Left renal cortex interstitium (tissue), 4 donors: ENCODE measurements around the gene ZSWIM1. TPM values are rescaled to one million over a fixed set of nuclear protein-coding genes. Genes with fewer than 3 reads are reported as not detected.
A peak's percentile ranks its signal among the peaks of the same experiment; 100 is the strongest.
"Not testable (repeated sequence)": the region's sequence is repeated elsewhere in the genome, so short reads cannot be mapped to it uniquely, and the experiment has no call there.

Source experiments
- DNase-seq, 4 donors: peaks; one replicate each; pipeline ENCODE4 v3.0.0-alpha.2; 2013; ENCODE audit warnings: low read depth in 4 of 4, low spot score in 2 of 4, missing footprints in 1 of 4
- polyA plus RNA-seq, 4 donors: library from polyadenylated mRNA; unstranded; fragments of 120-200 nt; gene quantifications; one replicate each; pipeline ENCODE4 v1.2.1, GENCODE V29; 2013; ENCODE audit not compliant: insufficient read length in 4 of 4

Gene ZSWIM1
- polyA plus RNA-seq, 4 donors: 13.3 to 18.5 (median 15.7) TPM

DNA sequence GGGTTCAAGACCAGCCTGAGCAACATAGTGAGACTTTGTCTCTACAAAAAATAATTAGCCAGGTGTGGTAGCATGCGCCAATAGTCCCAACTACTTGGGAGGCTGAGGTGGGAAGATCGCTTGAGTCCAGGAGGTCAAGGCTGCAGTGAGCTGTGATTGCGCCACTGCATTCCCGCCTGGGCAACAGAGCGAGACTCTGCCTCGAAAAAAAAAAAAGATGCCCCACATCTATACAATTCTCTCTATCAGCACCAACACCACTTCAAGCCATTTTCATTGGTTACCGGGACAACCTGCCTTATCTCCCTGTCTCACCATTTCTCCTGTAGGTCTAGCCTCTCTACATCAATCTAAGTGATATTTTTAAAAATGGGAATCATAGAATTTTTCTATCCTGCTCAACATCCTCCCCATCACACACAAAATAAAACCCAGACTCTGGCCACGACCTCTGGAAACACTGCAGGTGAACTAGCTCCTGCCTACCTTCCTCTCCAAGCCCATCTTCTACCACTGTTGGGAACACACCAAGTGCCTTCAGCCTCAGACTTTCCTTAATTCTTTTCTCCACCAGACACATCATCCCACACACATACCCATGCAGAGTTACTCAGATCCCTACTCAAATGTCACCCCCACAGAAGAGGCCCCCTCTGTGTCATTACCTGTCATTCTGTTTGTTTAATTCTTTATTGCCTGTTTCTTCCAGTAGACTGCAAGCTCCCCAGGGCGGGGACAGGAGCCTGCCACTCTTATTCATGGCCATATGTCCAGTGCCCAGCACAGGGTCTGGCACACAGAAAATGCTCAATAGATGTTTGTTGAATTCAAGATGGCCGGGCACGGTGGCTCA is 40.5 kb downstream of the ZSWIM1 start:
- no peak for DNase-seq

DNA sequence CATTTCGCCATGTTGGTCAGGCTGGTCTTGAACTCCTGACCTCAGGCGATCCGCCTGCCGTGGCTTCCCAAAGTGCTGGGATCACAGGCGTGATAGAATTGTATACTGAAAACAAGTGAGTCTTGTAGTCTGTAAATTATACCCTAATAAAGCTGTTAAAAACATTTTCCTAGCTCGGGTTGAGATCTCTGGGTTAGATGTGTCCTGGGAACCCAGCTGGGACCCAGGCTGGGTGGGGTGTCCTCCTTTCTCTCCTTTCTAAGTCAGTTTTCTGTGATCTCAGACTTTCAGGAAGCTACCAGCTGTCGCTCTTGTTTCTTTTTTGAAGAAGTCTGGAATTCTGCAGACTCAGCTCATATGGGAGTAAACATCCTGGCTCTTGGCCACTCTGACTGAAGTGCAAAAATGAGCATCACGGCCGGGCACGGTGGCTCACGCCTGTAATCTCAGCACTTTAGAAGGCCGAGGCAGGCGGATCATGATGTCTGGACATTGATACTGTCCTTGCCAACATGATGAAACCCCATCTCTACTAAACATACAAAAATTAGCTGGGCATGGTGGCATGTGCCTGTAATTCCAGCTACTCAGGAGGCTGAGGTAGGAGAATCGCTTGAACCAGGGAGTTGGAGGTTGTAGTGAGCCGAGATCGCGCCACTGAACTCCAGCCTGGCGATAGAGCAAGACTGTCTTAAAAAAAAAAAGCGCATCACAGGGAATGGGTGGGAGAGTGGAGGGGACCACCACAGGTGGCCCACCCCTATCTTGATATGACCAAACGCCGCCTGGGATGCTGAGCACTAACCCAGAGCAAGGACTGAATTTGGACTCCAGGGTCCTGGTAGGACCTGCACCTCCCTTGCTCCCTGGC is 43.6 kb downstream of the ZSWIM1 start:
- peak in 1 of 4 donors; percentile 44 for DNase-seq

DNA sequence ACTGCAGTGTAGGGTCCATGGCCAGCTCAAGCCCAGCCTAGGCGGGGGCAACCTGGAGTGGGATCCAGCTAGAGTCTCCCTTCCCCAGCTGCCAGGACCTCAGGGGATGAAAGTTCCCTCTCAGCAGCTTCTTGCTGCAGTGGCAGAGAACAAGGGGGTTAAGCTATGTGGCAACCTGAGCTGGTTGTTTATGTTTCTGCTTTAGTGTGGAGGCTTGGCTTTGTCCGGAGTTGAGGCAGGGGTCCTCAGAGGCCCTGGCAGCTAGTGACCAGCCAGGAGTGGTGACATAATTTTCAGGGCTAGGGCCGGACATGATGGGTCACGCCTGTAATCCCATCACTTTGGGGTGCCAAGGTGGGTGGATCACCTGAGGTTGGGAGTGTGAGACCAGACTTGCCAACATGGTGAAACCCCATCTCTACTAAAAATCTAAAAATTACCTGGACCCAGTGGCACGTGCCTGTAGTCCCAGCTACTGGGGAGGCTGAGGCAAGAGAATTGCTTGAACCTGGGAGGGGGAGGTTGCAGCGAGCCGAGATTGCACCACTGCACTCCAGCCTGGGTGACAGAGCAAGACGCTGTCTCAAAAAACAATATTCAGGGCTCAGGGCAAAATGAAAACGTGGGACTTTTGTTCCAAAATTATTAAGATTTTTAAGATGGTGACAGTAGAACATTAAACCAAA is 44.9 kb downstream of the ZSWIM1 start:
- DNase-seq: no peak

DNA sequence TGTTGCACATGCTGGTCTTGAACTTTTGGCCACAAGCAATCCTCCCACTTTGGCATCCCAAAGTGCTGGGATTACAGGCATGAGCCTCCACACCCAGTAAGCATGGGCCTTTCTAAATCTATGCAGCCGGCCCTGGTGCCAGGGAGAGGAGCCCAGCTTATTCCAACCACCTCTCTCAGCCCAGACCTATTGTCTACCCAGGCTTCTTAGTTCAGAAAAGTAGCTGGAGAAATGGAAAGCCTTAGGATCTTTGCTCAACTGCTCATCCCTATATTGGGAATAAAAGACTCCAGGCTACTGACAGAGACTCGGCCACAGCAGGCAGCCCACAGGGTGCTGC is 45.7 kb downstream of the ZSWIM1 start:
- no peak for DNase-seq

DNA sequence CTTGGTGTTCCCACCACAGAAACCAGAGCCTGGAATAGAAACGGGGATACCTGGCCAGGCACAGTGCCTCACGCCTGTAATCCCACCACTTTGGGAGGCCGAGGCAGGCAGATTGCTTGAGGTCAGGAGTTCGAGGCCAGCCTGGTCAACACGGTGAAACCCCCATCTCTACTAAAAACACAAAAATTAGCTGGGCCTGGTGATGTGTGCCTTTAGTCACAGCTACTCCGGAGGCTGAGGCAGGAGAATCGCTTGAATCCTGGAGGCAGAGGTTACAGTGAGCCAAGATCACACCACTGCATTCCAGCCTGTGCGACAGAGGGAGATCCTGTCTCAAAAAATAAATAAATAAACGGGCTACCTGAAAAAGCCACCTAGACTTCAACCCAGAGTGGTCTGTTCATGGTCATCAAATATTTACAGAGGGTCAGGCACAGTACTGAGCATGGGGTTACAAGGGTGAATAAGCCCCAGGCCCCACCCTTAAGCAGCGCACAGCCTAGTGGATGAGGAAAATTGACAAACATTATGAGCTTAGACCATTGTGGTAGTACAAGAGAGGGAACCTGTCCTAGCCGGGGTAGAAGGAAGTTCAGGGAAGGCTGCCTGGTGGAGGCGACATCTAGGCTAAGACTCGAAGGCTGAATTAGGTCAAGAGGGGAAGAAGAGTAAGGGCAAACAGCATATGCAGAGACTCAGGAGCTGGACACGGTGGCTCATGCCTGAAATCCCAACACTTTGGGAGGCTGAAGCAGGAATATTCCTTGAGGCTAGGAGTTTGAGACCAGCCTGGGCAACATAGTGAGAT is 46.2 kb downstream of the ZSWIM1 start:
- no peak for DNase-seq

DNA sequence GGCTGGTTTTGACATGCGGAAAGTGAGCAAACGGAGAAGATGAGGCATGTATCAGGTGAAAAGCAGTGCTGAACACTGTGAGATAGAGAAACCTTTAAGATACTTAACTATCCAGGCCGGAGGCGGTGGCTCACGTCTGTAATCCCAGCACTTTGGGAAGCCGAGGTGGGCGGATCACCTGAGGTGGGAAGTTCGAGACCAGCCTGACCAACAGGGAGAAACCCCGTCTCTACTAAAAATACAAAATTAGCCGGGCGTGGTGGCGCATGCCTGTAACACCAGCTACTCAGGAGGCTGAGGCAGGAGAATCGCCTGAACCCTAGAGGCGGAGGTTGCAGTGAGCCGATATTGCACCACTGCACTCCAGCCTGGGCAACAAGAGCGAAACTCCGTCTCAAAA is 50.7 kb downstream of the ZSWIM1 start:
- not testable (repeated sequence) for DNase-seq

DNA sequence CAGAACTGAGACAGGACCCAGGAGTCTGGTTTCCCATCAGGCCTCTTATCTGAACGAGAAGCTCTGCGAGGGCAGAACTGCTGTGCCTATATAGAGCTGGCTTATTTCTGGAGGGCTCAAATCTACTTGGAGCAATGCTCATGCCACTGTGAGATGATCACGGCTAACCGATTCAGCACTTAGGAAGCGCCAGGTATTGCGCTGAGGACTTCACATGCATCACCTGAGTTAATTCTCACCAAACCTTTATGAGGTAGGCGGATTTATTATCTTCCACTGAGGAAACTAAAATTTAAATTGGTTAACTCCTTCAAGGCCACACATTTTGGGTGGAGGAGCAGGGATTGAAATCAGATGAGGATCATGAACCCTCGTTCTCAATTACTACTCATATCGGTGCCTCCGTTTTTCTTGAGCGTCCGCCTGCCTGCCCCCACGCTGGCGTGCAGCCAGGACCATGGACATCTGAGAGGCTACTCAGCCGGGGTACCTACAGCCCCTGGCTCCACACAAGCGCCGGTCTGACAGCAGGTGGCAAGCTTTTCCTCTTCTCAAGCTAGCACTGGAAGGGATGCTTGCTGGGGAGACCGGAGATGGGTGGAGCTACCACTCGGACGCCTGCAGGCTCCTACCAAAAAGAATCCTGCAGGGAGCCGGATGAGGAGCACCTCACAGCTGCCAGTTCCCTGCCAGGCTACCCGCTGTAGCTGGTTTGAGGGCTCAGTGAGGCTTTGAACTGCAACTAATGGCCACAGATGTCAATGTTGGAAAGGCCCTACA is 52.4 kb downstream of the ZSWIM1 start:
- peak in 3 of 4 donors; percentile 52 to 66 (median 56) for DNase-seq

DNA sequence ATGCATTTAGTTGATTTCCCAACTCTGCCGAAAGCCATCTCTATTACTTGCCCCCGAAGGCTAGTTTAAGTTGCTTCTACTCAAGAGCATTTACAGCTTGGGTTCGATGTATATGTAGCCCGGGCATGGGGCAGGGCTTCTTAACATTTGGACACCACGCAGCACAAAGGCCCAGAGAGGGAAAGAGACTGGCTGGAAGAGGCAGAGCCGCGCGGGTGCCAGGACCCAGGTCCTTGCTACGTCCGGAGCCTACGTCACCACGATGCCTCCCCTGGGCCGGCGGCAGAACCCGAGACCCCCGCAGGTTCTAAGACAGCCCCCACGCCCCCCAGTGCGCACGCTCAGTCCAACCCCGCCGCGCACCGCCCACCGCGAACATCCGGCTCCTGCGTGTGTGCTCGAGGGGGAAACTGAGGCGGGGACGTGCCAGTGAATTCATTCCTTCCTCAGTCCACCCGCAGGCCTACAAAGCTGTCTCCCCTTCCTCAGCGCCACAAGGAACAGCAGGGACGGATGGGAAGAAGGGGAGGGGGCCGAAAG is 53.1 kb downstream of the ZSWIM1 start:
- DNase-seq: peak in 1 of 4 donors; percentile 75

Other genes with a start within 250 kb of the ZSWIM1 start
- gene WFDC9, start 249.9 kb upstream of the ZSWIM1 start, polyA plus RNA-seq: not detected
- under 1 TPM in 1 of 4 donors, not detected in 3; 0.27 TPM for gene WFDC11, start 211.0 kb upstream of the ZSWIM1 start, polyA plus RNA-seq
- not detected for gene WFDC13, start 179.2 kb upstream of the ZSWIM1 start, polyA plus RNA-seq
- not detected for gene WFDC10B, start 176.2 kb upstream of the ZSWIM1 start, polyA plus RNA-seq
- gene SPINT4, start 158.9 kb upstream of the ZSWIM1 start, polyA plus RNA-seq: not detected
- gene WFDC3, start 89.3 kb upstream of the ZSWIM1 start, polyA plus RNA-seq: 1 to 10 TPM; 1.0 to 2.2 (median 1.7) TPM
- gene DNTTIP1, start 89.3 kb upstream of the ZSWIM1 start, polyA plus RNA-seq: 10 to 100 TPM; 34.9 to 46.2 (median 39.1) TPM
- 10 to 100 TPM; 56.3 to 76.9 (median 67.4) TPM for gene UBE2C, start 68.6 kb upstream of the ZSWIM1 start, polyA plus RNA-seq
- gene TNNC2, start 53.9 kb upstream of the ZSWIM1 start, polyA plus RNA-seq: 1 to 10 TPM in 2 of 4 donors, under 1 TPM in 2; 0.32 to 1.4 (median 0.98) TPM
- gene SNX21, start 47.4 kb upstream of the ZSWIM1 start, polyA plus RNA-seq: 10 to 100 TPM; 11.3 to 22.4 (median 17.5) TPM
- gene ACOT8, start 23.8 kb upstream of the ZSWIM1 start, polyA plus RNA-seq: 10 to 100 TPM; 20.9 to 32.3 (median 26.7) TPM
- 1 to 10 TPM; 5.4 to 5.7 (median 5.6) TPM for gene ZSWIM3, start 23.6 kb upstream of the ZSWIM1 start, polyA plus RNA-seq
- gene SPATA25, start 6.4 kb downstream of the ZSWIM1 start, polyA plus RNA-seq: 1 to 10 TPM; 2.6 to 7.4 (median 4.8) TPM
- 10 to 100 TPM in 2 of 4 donors, 1 to 10 TPM in 2; 4.2 to 11.2 (median 9.3) TPM for gene NEURL2, start 10.0 kb downstream of the ZSWIM1 start, polyA plus RNA-seq
- 100 to 1,000 TPM; 112 to 176 (median 131) TPM for gene CTSA, start 10.1 kb downstream of the ZSWIM1 start, polyA plus RNA-seq
- gene PLTP, start 30.9 kb downstream of the ZSWIM1 start, polyA plus RNA-seq: 100 to 1,000 TPM; 122 to 170 (median 131) TPM
- gene PCIF1, start 53.5 kb downstream of the ZSWIM1 start, polyA plus RNA-seq: 10 to 100 TPM; 43.3 to 57.8 (median 50.8) TPM
- 10 to 100 TPM; 10.7 to 21.1 (median 14.2) TPM for gene ZNF335, start 91.0 kb downstream of the ZSWIM1 start, polyA plus RNA-seq
- under 1 TPM; 0.35 to 0.68 (median 0.43) TPM for gene MMP9, start 127.7 kb downstream of the ZSWIM1 start, polyA plus RNA-seq
- 1 to 10 TPM; 1.5 to 3.2 (median 1.7) TPM for gene SLC12A5, start 148.0 kb downstream of the ZSWIM1 start, polyA plus RNA-seq
- gene NCOA5, start 208.7 kb downstream of the ZSWIM1 start, polyA plus RNA-seq: 10 to 100 TPM; 53.7 to 62.9 (median 57.5) TPM
- gene CD40, start 237.1 kb downstream of the ZSWIM1 start, polyA plus RNA-seq: 1 to 10 TPM; 4.4 to 6.6 (median 6.0) TPM